GM12878 (cell line): ENCODE measurements around the gene AK4.

Source experiments
- BHLHE40 ChIP-seq, 2 experiments: fragments of 450-650 bp in 1 of 2; IDR thresholded peaks; 2 replicates each; pipeline ENCODE4 v1.6.1; 2011 to 2017; ENCODE audit warnings: low read depth in 2 of 2, borderline replicate concordance in 1 of 2, improper control_type of control experiment in 1 of 2, low read length in 1 of 2, mild to moderate bottlenecking in 1 of 2
- CEBPZ ChIP-seq: fragments of 150-350 bp; IDR thresholded peaks from 2 replicates; pipeline ENCODE4 v1.6.1; 2016; ENCODE audit warnings: low read depth, low read length
- CHD4 ChIP-seq: fragments of 200-600 bp; sonication (generic); IDR thresholded peaks from 2 replicates; pipeline ENCODE4 v1.6.1; 2016; ENCODE audit warnings: mild to moderate bottlenecking
- CREM ChIP-seq: IDR thresholded peaks from 2 replicates; pipeline ENCODE4 v1.6.1; 2014; ENCODE audit warnings: antibody characterized with exemption, low read depth
- CTCF ChIP-seq, 3 experiments: IDR thresholded peaks in 2 of 3; conservative IDR thresholded peaks in 1 of 3; 2 replicates each; pipeline ENCODE4 v1.5.1; 2011; ENCODE audit warnings: low read depth in 3 of 3, low read length in 3 of 3, mild to moderate bottlenecking in 3 of 3, control low read depth in 2 of 3, moderate library complexity in 2 of 3, inconsistent platforms in 1 of 3, mixed read lengths in 1 of 3; ENCODE audit not compliant: control insufficient read depth in 2 of 3, insufficient read depth in 1 of 3; ENCODE audit errors: extremely low read depth in 1 of 3
- IRF4 ChIP-seq: IDR thresholded peaks from 2 replicates; pipeline ENCODE4 v1.6.1; 2011; ENCODE audit warnings: low read depth, low read length
- KDM1A ChIP-seq: fragments of 200-600 bp; sonication (generic); IDR thresholded peaks from 2 replicates; pipeline ENCODE4 v1.6.1; 2016; ENCODE audit warnings: borderline replicate concordance
- PAX5 ChIP-seq: IDR thresholded peaks from 2 replicates; pipeline ENCODE4 v1.6.1; 2011; ENCODE audit warnings: low read depth, low read length, borderline replicate concordance
- POLR2A ChIP-seq: IDR thresholded peaks from 2 replicates; pipeline ENCODE4 v1.6.1; 2011; ENCODE audit warnings: low read depth, mild to moderate bottlenecking, low read length
- RBBP5 ChIP-seq: fragments of 200-600 bp; sonication (generic); conservative IDR thresholded peaks from 2 replicates; pipeline ENCODE4 v1.6.1; 2016
- SIN3A ChIP-seq: IDR thresholded peaks from 2 replicates; pipeline ENCODE4 v1.6.1; 2012; ENCODE audit warnings: low read depth, low read length, improper control_type of control experiment
- SIX5 ChIP-seq: IDR thresholded peaks from 2 replicates; pipeline ENCODE4 v1.6.1; 2011; ENCODE audit warnings: mild to moderate bottlenecking, low read depth, low read length, moderate library complexity; ENCODE audit not compliant: severe bottlenecking
- SMC3 ChIP-seq: IDR thresholded peaks from 2 replicates; pipeline ENCODE4 v1.6.1; 2011; ENCODE audit warnings: low read length, improper control_type of control experiment, borderline replicate concordance
- ZNF217 ChIP-seq: fragments of 450-650 bp; IDR thresholded peaks from 2 replicates; pipeline ENCODE4 v1.6.1; 2017; ENCODE audit warnings: antibody characterized with exemption, mild to moderate bottlenecking

DNA sequence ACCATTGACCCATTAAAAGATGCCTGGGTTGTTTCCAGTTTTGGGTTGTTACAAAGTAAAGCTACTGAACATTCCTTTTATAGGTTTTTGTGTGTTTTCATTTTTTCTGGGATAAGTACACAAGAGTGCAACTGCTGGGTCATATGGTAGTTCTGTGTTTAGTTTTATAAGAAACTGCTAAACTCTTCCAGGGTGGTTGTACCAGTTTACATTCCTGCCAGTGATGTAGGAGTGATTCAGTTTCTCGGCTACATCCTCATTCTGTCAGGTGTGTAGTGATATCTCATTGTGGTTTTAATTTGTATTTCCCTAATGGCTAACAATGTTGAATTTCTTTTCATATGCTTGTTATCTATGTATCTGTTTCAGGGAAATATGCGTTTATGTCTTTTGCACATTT, 102.8 kb downstream of the AK4 start:
- TF ChIP-seq CEBPZ (no peak), CTCF (IDR thresholded peaks at IDR 0.05 in 2 of 3, conservative IDR thresholded peaks at IDR 0.05 in 1 of 3; ENCODE audit: control insufficient read depth in 2 of 3, extremely low read depth in 1 of 3, insufficient read depth in 1 of 3, low read depth in 3 of 3, low read length in 3 of 3) (no peak), PAX5 (no peak), SIX5 (no peak), KDM1A (no peak), SMC3 (no peak), POLR2A (no peak), SIN3A (no peak), CHD4 (no peak), ZNF217 (no peak), IRF4 (no peak), RBBP5 (no peak), BHLHE40 (IDR thresholded peaks at IDR 0.05; ENCODE audit: borderline replicate concordance in 1 of 2, low read depth in 2 of 2, low read length in 1 of 2) (no peak), CREM (no peak)
